GM10847 (cell line): ENCODE data around the gene CS.
A peak's percentile ranks its signal among the peaks of the same experiment; 100 is the strongest.

ENCODE experiments used
- POLR2A ChIP-seq: IDR thresholded peaks from 2 replicates; pipeline ENCODE4 v1.6.1; 2011; ENCODE audit not compliant: insufficient read length; ENCODE audit errors: extremely low read depth

The CS gene

GRCh38 chr12:56258820-56259183 lies 41.3 kb downstream of the CS start:
- no peak for TF ChIP-seq POLR2A

- peak; percentile 35 for TF ChIP-seq POLR2A
Measured at GRCh38 chr12:56258068-56258819, 41.9 kb downstream of the CS start, which contains the start of gene ANKRD52. Gene ANKRD52, minus strand, starts transcription at chr12:56258384. Its CDS starts 115 bp downstream, at chr12:56258269.

- no peak for TF ChIP-seq POLR2A
Measured at GRCh38 chr12:56257491-56258067, 42.6 kb downstream of the CS start.

- no peak for TF ChIP-seq POLR2A
Measured at GRCh38 chr12:56257071-56257470, 43.1 kb downstream of the CS start.

- no peak for TF ChIP-seq POLR2A
Measured at GRCh38 chr12:56256326-56256960, 43.7 kb downstream of the CS start.

- no peak for TF ChIP-seq POLR2A
Measured at GRCh38 chr12:56255671-56256070, 44.5 kb downstream of the CS start.

- no peak for TF ChIP-seq POLR2A
Measured at GRCh38 chr12:56253091-56253490, 47.0 kb downstream of the CS start.

GRCh38 chr12:56252649-56253048 lies 47.5 kb downstream of the CS start:
- no peak for TF ChIP-seq POLR2A

- TF ChIP-seq POLR2A, result no peak
Measured at GRCh38 chr12:56248711-56249110, 51.4 kb downstream of the CS start.

- no peak for TF ChIP-seq POLR2A
Measured at GRCh38 chr12:56247923-56248322, 52.2 kb downstream of the CS start.

- TF ChIP-seq POLR2A, result no peak
Measured at GRCh38 chr12:56244494-56244893, 55.6 kb downstream of the CS start.

- no peak for TF ChIP-seq POLR2A
Measured at GRCh38 chr12:56243731-56244181, 56.4 kb downstream of the CS start.

- no peak for TF ChIP-seq POLR2A
Measured at GRCh38 chr12:56242986-56243385, 57.1 kb downstream of the CS start.

- TF ChIP-seq POLR2A, result no peak
Measured at GRCh38 chr12:56241424-56242303, 58.5 kb downstream of the CS start.

- TF ChIP-seq POLR2A, result no peak
Measured at GRCh38 chr12:56237552-56237951, 62.6 kb downstream of the CS start.
